GM23338 (cell line): Measurements from ENCODE around the gene IRF6. TPM values are rescaled to one million over a fixed set of nuclear protein-coding genes. Genes with fewer than 3 reads are reported as not detected.

Source experiments
- ATAC-seq: fragments of 200-7000 bp; cut with Tn5 transposase; 3 replicates; pipeline ENCODE4 v1.9.1; 2020
- DNase-seq: peaks from one replicate; pipeline ENCODE4 v3.0.0-alpha.2; 2015; ENCODE audit warnings: low spot score
- H2AFZ ChIP-seq: fragments of 200-600 bp; sonication (generic); 2 replicates; pipeline ENCODE4 v1.8.0; 2016; ENCODE audit warnings: antibody characterized with exemption, mild to moderate bottlenecking, moderate library complexity
- H3F3A ChIP-seq: fragments of 200-600 bp; sonication (generic); replicated peaks from 2 replicates; pipeline ENCODE4 v1.8.0; 2017; ENCODE audit warnings: antibody characterized with exemption, mixed run types, low read depth
- H3K27ac ChIP-seq: fragments of 200-600 bp; sonication (generic); 2 replicates; pipeline ENCODE4 v1.6.1; 2016; ENCODE audit warnings: low read depth
- H3K27me3 ChIP-seq: fragments of 200-600 bp; sonication (generic); 2 replicates; pipeline ENCODE4 v1.8.0; 2016; ENCODE audit warnings: mild to moderate bottlenecking, mixed run types, moderate library complexity; ENCODE audit not compliant: insufficient read depth
- H3K36me3 ChIP-seq: fragments of 200-600 bp; sonication (generic); 2 replicates; pipeline ENCODE4 v1.8.0; 2016; ENCODE audit warnings: mild to moderate bottlenecking; ENCODE audit not compliant: insufficient read depth
- H3K4me1 ChIP-seq: fragments of 200-600 bp; sonication (generic); 2 replicates; pipeline ENCODE4 v1.8.0; 2016; ENCODE audit warnings: mild to moderate bottlenecking, moderate library complexity; ENCODE audit not compliant: insufficient read depth
- H3K4me2 ChIP-seq: fragments of 200-600 bp; sonication (generic); 2 replicates; pipeline ENCODE4 v1.7.1; 2017; ENCODE audit warnings: mixed run types
- H3K4me3 ChIP-seq: fragments of 200-600 bp; sonication (generic); 2 replicates; pipeline ENCODE4 v1.6.1; 2016; ENCODE audit warnings: mixed run types
- H3K79me2 ChIP-seq: fragments of 200-600 bp; sonication (generic); replicated peaks from 2 replicates; pipeline ENCODE4 v1.8.0; 2017; ENCODE audit warnings: mild to moderate bottlenecking; ENCODE audit not compliant: insufficient read depth
- H3K9me2 ChIP-seq: fragments of 200-600 bp; sonication (generic); 2 replicates; pipeline ENCODE4 v1.8.0; 2017; ENCODE audit not compliant: insufficient read depth
- H4K20me1 ChIP-seq: fragments of 200-600 bp; sonication (generic); replicated peaks from 2 replicates; pipeline ENCODE4 v1.8.0; 2017; ENCODE audit warnings: mild to moderate bottlenecking; ENCODE audit not compliant: insufficient read depth
- H3K27ac Mint-ChIP-seq: 2 replicates; pipeline ENCODE4 v1.8.0; 2020; ENCODE audit warnings: inconsistent platforms, mild to moderate bottlenecking, moderate library complexity, mixed read lengths
- H3K27me3 Mint-ChIP-seq: 3 replicates; pipeline ENCODE4 v1.8.0; 2022; ENCODE audit warnings: low read depth, mild to moderate bottlenecking, moderate library complexity, mixed read lengths, inconsistent platforms; ENCODE audit not compliant: insufficient read depth, poor library complexity
- H3K36me3 Mint-ChIP-seq: 3 replicates; pipeline ENCODE4 v1.8.0; 2021; ENCODE audit warnings: low read depth, mild to moderate bottlenecking, inconsistent platforms, moderate library complexity, mixed read lengths
- H3K4me1 Mint-ChIP-seq: 3 replicates; pipeline ENCODE4 v1.8.0; 2020; ENCODE audit warnings: mild to moderate bottlenecking, inconsistent platforms, mixed read lengths
- H3K4me3 Mint-ChIP-seq: 3 replicates; pipeline ENCODE4 v1.8.0; 2021; ENCODE audit warnings: moderate library complexity, mild to moderate bottlenecking, inconsistent platforms, mixed read lengths
- H3K9me3 Mint-ChIP-seq: 3 replicates; pipeline ENCODE4 v1.8.0; 2020; ENCODE audit warnings: moderate library complexity, mild to moderate bottlenecking, inconsistent platforms, mixed read lengths
- CREB1 ChIP-seq: fragments of 250-450 bp; sonication (Bioruptor Pico); IDR thresholded peaks from 2 replicates; pipeline ENCODE4 v1.5.0; 2020; ENCODE audit warnings: low read depth, mild to moderate bottlenecking, moderate library complexity
- CTCF ChIP-seq, 2 experiments: fragments of 200-600 bp in 1 of 2; sonication (generic) in 1 of 2; conservative IDR thresholded peaks; 2 replicates each; pipeline versions ENCODE4 v1.5.1 to v1.6.1; 2016 to 2017; ENCODE audit warnings: antibody characterized with exemption in 2 of 2, low read depth in 2 of 2, mild to moderate bottlenecking in 2 of 2, moderate library complexity in 1 of 2
- ETS1 ChIP-seq: IDR thresholded peaks from 2 replicates; pipeline ENCODE4 v1.6.1; 2016; ENCODE audit warnings: antibody characterized with exemption
- EZH2 ChIP-seq: fragments of 200-600 bp; sonication (generic); IDR thresholded peaks from one replicate; pipeline ENCODE4 v1.8.0; 2017; ENCODE audit warnings: antibody characterized with exemption, mild to moderate bottlenecking, low read depth; ENCODE audit not compliant: unreplicated experiment
- EZH2phosphoT487 ChIP-seq: fragments of 200-600 bp; sonication (generic); IDR thresholded peaks from one replicate; pipeline ENCODE4 v1.8.1; 2018; ENCODE audit warnings: antibody characterized with exemption; ENCODE audit not compliant: unreplicated experiment
- JUNB ChIP-seq: IDR thresholded peaks from one replicate; pipeline ENCODE4 v1.6.1; 2016; ENCODE audit warnings: antibody characterized with exemption; ENCODE audit not compliant: unreplicated experiment
- POLR2AphosphoS5 ChIP-seq: IDR thresholded peaks from 2 replicates; pipeline ENCODE4 v1.6.1; 2016; ENCODE audit warnings: antibody characterized with exemption, low read depth
- REST ChIP-seq: IDR thresholded peaks from one replicate; pipeline ENCODE4 v1.6.1; 2018; ENCODE audit warnings: antibody characterized with exemption; ENCODE audit not compliant: unreplicated experiment
- STAT1 ChIP-seq: IDR thresholded peaks from one replicate; pipeline ENCODE4 v1.6.1; 2016; ENCODE audit warnings: antibody characterized with exemption; ENCODE audit not compliant: unreplicated experiment
- ZNF114 ChIP-seq: fragments of 250-450 bp; sonication (Bioruptor Pico); IDR thresholded peaks from 2 replicates; pipeline ENCODE4 v1.5.0; 2020; ENCODE audit warnings: mild to moderate bottlenecking, moderate library complexity
- ZNF331 ChIP-seq: fragments of 250-450 bp; sonication (Bioruptor Pico); IDR thresholded peaks from 2 replicates; pipeline ENCODE4 v1.5.0; 2020; ENCODE audit warnings: low read depth, mild to moderate bottlenecking, moderate library complexity
- ZNF462 ChIP-seq: fragments of 250-450 bp; sonication (Bioruptor Pico); IDR thresholded peaks from 2 replicates; pipeline ENCODE4 v1.5.0; 2020; ENCODE audit warnings: mild to moderate bottlenecking, moderate library complexity
- polyA plus RNA-seq: library from polyadenylated mRNA; unstranded; fragments of >200 nt; fragmentation: Nextera tagmentation; extraction: Ambion mirVana; gene quantifications from 2 replicates; pipeline ENCODE4 v1.2.1, GENCODE V29; 2016
- total RNA-seq: library from RNA; depleted of rRNA; stranded (reverse); fragments of >200 nt; shearing (Covaris generic); gene quantifications from 2 replicates; pipeline ENCODE4 v1.2.3, GENCODE V29; 2014

Gene IRF6
- total and polyA plus RNA-seq, 2 experiments from 2014 or later, result 4.6 to 11.7 TPM

GRCh38 chr1:209844695-209845407 lies 38.9 kb upstream of the IRF6 start (continued):
- TF ChIP-seq ZNF331 (no peak), REST (no peak), POLR2AphosphoS5 (no peak), ZNF114 (no peak), EZH2phosphoT487 (no peak)

- Histone ChIP-seq H3K9me2 (no peaks in the 10 kb centered on the region), H3K79me2 (no peaks in the 10 kb centered on the region), H3K36me3 (peaks cover 59% of the 10 kb centered on the region), H4K20me1 (peaks cover 6% of the 10 kb centered on the region), H3K4me3 (no peak overlapping the region), H2AFZ (no peak overlapping the region), H3F3A (no peaks in the 10 kb centered on the region), H3K27me3 (no peaks in the 10 kb centered on the region), H3K27ac (no peak overlapping the region), H3K4me2 (no peak overlapping the region), H3K4me1 (no peaks in the 10 kb centered on the region)
- H3K4me1 Mint-ChIP-seq, result no peaks in the 10 kb centered on the region
- H3K4me3 Mint-ChIP-seq, result no peak overlapping the region
- peaks cover 70% of the 10 kb centered on the region for H3K36me3 Mint-ChIP-seq
- no peaks in the 10 kb centered on the region; the same call in 2 of the 3 replicates for H3K9me3 Mint-ChIP-seq
- H3K27me3 Mint-ChIP-seq, result no peaks in the 10 kb centered on the region
- ATAC-seq (no peak), DNase-seq (no peak)
- no peak overlapping the region for H3K27ac Mint-ChIP-seq
- TF ChIP-seq POLR2AphosphoS5 (no peak), EZH2 (no peak), ZNF462 (no peak), CTCF (conservative IDR thresholded peaks at IDR 0.05; ENCODE audit: low read depth in 2 of 2) (no peak), ZNF114 (no peak), STAT1 (no peak), EZH2phosphoT487 (no peak), JUNB (no peak), ZNF331 (no peak), CREB1 (no peak), ETS1 (no peak)
These were observed 34.7 kb upstream of the IRF6 start for GRCh38 chr1:209840611-209841010.
